Nephron (organoid): Measurements from ENCODE around the gene GAMT.

Experiments used
- H3K27ac Mint-ChIP-seq, 3 experiments: 2 replicates each; pipeline ENCODE4 v1.8.0; 2020; ENCODE audit warnings: mixed read lengths in 3 of 3, mild to moderate bottlenecking in 2 of 3, moderate library complexity in 1 of 3
- H3K27me3 Mint-ChIP-seq: 2 replicates; pipeline ENCODE4 v1.8.0; 2021; ENCODE audit warnings: low read depth, mild to moderate bottlenecking, moderate library complexity, mixed read lengths
- H3K36me3 Mint-ChIP-seq: 2 replicates; pipeline ENCODE4 v1.8.0; 2020; ENCODE audit warnings: low read depth, mixed read lengths
- H3K4me1 Mint-ChIP-seq: 2 replicates; pipeline ENCODE4 v1.8.0; 2020; ENCODE audit warnings: mixed read lengths
- H3K4me3 Mint-ChIP-seq, 3 experiments: 2 replicates each; pipeline ENCODE4 v1.8.0; 2020; ENCODE audit warnings: mild to moderate bottlenecking in 3 of 3, mixed read lengths in 3 of 3, moderate library complexity in 2 of 3
- H3K9me3 Mint-ChIP-seq: 2 replicates; pipeline ENCODE4 v1.8.0; 2020; ENCODE audit warnings: mixed read lengths
- TF ChIP-seq, protein P1 (sequence below), 3 experiments: fragments of 200-600 bp; sonication (generic); IDR thresholded peaks; one replicate each; pipeline ENCODE4 v1.5.0; 2021; ENCODE audit warnings: antibody characterized with exemption in 3 of 3; ENCODE audit not compliant: unreplicated experiment in 3 of 3

Gene GAMT

DNA sequence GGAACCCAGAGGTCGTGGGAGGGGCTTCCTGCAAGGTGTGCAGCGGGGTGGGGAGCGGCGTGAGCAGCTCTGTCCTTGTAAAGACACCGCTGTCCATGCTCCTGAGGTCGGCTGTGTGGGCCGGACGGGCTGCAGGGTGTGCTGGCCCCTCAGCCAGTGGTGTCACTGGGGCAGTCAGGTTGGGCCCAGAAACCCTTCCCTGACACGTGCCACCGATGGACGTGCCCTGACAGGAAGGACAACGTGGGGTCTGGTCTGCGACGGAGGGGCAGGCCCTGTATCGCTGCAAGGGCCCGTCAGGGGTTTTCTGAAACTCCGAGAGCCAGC is 32.7 kb upstream of the GAMT start:
- Mint-ChIP-seq H3K4me1 (no peaks in the 10 kb centered on the region), H3K36me3 (peaks cover 15% of the 10 kb centered on the region), H3K27ac (no peak overlapping the region), H3K4me3 (no peak overlapping the region), H3K9me3 (no peaks in the 10 kb centered on the region), H3K27me3 (no peaks in the 10 kb centered on the region)
- TF ChIP-seq, protein P1, sequence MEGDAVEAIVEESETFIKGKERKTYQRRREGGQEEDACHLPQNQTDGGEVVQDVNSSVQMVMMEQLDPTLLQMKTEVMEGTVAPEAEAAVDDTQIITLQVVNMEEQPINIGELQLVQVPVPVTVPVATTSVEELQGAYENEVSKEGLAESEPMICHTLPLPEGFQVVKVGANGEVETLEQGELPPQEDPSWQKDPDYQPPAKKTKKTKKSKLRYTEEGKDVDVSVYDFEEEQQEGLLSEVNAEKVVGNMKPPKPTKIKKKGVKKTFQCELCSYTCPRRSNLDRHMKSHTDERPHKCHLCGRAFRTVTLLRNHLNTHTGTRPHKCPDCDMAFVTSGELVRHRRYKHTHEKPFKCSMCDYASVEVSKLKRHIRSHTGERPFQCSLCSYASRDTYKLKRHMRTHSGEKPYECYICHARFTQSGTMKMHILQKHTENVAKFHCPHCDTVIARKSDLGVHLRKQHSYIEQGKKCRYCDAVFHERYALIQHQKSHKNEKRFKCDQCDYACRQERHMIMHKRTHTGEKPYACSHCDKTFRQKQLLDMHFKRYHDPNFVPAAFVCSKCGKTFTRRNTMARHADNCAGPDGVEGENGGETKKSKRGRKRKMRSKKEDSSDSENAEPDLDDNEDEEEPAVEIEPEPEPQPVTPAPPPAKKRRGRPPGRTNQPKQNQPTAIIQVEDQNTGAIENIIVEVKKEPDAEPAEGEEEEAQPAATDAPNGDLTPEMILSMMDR (IDR thresholded peaks at IDR 0.05; ENCODE audit: unreplicated experiment in 3 of 3) = no peak

DNA sequence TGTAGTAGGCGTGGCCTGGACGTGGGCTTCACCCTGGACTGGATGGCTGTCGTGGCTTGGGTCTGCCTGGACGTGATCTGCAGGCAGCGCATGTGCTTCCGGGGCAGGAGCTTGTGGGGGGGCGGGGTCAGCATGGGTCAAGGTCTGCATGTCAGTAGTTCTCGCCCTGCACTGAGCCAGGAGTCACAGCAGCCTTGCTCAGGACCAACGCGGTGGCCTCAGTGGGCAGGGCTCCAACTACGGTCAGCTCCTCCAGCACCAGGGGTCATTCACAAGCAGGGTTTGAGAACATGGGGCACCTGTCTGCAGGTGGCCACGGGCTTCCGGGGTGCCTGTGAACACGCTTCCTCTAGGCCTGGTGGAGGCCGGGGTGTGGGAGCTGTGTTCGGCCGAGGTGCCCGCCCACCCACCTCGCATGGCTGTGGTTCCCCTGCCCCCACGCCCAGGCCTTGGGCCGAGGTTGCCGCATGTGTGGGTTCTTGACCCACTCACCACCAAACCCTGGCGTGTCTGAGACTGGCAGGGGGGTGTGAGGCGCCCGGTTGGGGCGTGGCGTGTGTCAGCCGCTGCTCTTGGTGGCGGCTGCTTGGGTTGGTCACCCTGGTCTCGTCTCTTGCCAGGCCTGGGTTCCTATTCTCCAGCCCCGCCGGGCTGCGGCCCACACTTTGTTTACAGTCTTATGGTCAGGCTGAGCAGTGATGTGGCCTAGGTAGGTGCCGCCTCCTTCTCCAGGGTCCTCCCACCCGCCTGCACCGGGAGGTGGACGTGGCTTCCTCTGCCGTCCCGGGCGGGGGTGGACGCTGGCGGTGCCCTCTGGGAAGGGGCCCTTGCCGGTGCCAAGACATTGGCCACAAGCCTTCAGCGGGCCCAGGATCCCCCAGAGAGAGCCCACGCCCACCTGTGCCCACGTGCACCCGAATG is 32.0 kb upstream of the GAMT start:
- Mint-ChIP-seq H3K4me1 (no peaks in the 10 kb centered on the region), H3K9me3 (no peaks in the 10 kb centered on the region), H3K27me3 (no peaks in the 10 kb centered on the region), H3K27ac (no peak overlapping the region), H3K36me3 (peaks cover 15% of the 10 kb centered on the region), H3K4me3 (no peak overlapping the region)
- TF ChIP-seq, protein P1 (IDR thresholded peaks at IDR 0.05; ENCODE audit: unreplicated experiment in 3 of 3) = no peak

DNA sequence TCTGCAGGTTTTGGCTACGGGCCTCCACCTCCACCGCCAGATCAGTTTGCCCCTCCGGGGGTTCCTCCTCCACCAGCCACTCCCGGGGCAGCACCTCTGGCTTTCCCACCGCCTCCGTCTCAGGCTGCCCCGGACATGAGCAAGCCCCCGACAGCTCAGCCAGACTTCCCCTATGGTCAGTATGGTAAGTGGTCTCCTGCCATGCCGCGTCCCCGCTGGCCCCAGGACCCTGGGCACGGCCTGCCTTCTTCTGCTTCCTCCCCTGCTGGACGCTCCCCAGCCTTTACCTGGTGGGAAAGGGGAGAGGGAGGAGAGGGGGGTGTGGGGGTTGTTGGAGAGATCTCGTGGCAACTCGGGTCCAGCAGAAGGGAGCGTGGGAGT is 31.2 kb upstream of the GAMT start:
- Mint-ChIP-seq H3K4me3 (no peak overlapping the region), H3K36me3 (peaks cover 19% of the 10 kb centered on the region), H3K27ac (no peak overlapping the region), H3K9me3 (no peaks in the 10 kb centered on the region), H3K4me1 (no peaks in the 10 kb centered on the region), H3K27me3 (no peaks in the 10 kb centered on the region)
- TF ChIP-seq, protein P1 (IDR thresholded peaks at IDR 0.05; ENCODE audit: unreplicated experiment in 3 of 3) = no peak

DNA sequence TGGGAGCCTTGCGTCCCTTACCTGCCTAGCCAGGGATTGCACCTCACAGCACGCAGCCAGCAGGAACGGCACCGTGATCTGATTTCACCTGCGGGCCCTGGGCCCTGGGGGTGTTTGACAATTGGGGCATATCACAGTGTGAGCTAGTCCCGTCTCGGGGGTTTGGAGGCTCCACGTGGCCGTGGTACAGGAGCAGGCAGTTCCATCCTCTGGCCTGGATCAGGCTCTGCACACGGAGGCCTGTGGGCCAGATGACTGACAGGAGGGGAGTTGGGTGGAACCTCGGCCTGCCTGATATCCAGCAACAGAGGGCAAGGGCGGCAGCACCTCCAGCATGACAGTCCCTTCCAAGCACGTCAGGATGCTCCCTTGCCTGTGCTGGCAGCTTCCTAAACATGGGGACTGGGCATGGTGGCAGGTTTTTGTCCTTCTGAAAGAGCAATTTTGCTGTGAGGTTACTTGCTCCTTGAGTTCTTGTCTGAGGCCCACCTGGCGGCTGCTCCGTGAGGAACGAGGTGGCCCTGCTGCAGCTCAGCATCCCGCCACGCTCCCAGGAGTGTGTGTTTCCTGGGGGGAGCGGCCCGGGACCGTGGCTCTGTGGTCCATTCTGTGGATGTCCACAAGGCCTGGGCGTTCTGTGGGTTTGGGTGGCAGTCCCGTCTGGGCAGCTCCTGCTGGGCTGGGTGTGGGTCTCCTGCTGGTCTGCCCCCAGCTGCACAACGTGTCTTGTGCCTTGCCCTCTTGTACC is 30.6 kb upstream of the GAMT start:
- Mint-ChIP-seq H3K36me3 (peaks cover 19% of the 10 kb centered on the region), H3K27me3 (no peaks in the 10 kb centered on the region), H3K4me3 (no peak overlapping the region), H3K4me1 (no peaks in the 10 kb centered on the region), H3K9me3 (no peaks in the 10 kb centered on the region), H3K27ac (no peak overlapping the region)
- TF ChIP-seq, protein P1 (IDR thresholded peaks at IDR 0.05; ENCODE audit: unreplicated experiment in 3 of 3) = no peak

DNA sequence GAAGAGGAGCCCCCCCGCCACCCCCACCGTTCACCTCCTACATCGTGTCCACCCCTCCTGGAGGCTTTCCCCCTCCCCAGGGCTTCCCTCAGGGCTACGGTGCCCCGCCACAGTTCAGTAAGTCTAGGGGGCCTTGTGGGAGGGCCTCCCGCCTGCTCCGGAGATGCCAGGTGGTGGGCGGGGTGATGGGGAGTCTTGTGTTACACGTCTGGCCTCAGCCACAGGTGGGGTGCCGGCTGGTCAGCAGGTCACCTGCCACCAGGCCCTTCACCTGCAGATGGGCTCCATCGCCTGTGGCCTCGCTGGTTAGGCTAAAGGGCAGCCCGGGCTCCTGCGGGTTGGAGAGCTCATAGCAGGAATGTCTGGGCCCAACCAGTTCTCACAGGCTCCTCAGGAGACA is 28.9 kb upstream of the GAMT start:
- no peak overlapping the region for H3K27ac Mint-ChIP-seq
- H3K36me3 Mint-ChIP-seq = peaks cover 17% of the 10 kb centered on the region

More for the DNA sequence above, 28.9 kb upstream of the GAMT start:
- TF ChIP-seq, protein P1 (IDR thresholded peaks at IDR 0.05; ENCODE audit: unreplicated experiment in 3 of 3) = no peak
- Mint-ChIP-seq H3K27me3 (no peaks in the 10 kb centered on the region), H3K4me1 (peaks cover 7% of the 10 kb centered on the region), H3K9me3 (no peaks in the 10 kb centered on the region), H3K4me3 (no peak overlapping the region)
